Fibroblast of lung (primary cell): ENCODE data around the gene EPG5.

ENCODE experiments used
- EZH2 ChIP-seq: IDR thresholded peaks from 2 replicates; pipeline ENCODE4 v1.5.1; 2012; ENCODE audit warnings: low read length, control low read depth, mild to moderate bottlenecking; ENCODE audit errors: missing control alignments
- TF ChIP-seq, protein P1 (sequence below), 2 donors: IDR thresholded peaks in 1 of 2; conservative IDR thresholded peaks in 1 of 2; 1 replicate in 1 of 2; 2 replicates in 1 of 2; pipeline ENCODE4 v1.5.1; 2011 to 2012; ENCODE audit warnings: low read length in 2 of 2, control low read depth in 1 of 2, inconsistent platforms in 1 of 2, low read depth in 1 of 2, mild to moderate bottlenecking in 1 of 2

GRCh38 chr18:45835057-45835636 lies 132.0 kb downstream of the EPG5 start:
- TF ChIP-seq, protein P1, sequence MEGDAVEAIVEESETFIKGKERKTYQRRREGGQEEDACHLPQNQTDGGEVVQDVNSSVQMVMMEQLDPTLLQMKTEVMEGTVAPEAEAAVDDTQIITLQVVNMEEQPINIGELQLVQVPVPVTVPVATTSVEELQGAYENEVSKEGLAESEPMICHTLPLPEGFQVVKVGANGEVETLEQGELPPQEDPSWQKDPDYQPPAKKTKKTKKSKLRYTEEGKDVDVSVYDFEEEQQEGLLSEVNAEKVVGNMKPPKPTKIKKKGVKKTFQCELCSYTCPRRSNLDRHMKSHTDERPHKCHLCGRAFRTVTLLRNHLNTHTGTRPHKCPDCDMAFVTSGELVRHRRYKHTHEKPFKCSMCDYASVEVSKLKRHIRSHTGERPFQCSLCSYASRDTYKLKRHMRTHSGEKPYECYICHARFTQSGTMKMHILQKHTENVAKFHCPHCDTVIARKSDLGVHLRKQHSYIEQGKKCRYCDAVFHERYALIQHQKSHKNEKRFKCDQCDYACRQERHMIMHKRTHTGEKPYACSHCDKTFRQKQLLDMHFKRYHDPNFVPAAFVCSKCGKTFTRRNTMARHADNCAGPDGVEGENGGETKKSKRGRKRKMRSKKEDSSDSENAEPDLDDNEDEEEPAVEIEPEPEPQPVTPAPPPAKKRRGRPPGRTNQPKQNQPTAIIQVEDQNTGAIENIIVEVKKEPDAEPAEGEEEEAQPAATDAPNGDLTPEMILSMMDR (conservative IDR thresholded peaks at IDR 0.05 in 1 of 2, IDR thresholded peaks at IDR 0.05 in 1 of 2; ENCODE audit: low read depth in 1 of 2, low read length in 2 of 2) = no peak
- no peak for TF ChIP-seq EZH2
